ENCODE data around the gene STH. TPM values are rescaled to one million over a fixed set of nuclear protein-coding genes. Genes with fewer than 3 reads are reported as not detected.

The STH gene
- total and polyA plus RNA-seq, 2 experiments from 2014 or later, result 0.55 TPM; not detected in 1

DNA sequence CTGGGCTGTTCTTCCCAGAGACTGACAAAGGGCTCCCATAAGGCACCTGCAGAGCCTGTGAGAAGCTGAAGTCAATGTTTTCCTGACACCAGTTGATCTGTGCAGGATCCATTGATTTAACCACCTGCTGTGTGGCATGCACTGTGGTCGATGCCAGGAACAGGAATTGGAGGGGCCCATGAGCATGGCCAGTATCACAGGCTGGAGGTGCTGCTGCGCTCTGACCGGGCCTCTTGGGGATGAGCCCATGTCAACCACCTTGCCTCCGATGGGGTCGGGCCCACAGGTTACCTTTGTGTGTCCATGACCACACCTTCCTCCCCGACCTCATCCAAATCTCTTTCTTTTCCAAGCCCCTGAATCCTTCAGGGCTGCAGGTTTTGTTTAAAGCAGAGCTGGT, 18.2 kb upstream of the STH start (continued):
- TF ChIP-seq, protein P1, sequence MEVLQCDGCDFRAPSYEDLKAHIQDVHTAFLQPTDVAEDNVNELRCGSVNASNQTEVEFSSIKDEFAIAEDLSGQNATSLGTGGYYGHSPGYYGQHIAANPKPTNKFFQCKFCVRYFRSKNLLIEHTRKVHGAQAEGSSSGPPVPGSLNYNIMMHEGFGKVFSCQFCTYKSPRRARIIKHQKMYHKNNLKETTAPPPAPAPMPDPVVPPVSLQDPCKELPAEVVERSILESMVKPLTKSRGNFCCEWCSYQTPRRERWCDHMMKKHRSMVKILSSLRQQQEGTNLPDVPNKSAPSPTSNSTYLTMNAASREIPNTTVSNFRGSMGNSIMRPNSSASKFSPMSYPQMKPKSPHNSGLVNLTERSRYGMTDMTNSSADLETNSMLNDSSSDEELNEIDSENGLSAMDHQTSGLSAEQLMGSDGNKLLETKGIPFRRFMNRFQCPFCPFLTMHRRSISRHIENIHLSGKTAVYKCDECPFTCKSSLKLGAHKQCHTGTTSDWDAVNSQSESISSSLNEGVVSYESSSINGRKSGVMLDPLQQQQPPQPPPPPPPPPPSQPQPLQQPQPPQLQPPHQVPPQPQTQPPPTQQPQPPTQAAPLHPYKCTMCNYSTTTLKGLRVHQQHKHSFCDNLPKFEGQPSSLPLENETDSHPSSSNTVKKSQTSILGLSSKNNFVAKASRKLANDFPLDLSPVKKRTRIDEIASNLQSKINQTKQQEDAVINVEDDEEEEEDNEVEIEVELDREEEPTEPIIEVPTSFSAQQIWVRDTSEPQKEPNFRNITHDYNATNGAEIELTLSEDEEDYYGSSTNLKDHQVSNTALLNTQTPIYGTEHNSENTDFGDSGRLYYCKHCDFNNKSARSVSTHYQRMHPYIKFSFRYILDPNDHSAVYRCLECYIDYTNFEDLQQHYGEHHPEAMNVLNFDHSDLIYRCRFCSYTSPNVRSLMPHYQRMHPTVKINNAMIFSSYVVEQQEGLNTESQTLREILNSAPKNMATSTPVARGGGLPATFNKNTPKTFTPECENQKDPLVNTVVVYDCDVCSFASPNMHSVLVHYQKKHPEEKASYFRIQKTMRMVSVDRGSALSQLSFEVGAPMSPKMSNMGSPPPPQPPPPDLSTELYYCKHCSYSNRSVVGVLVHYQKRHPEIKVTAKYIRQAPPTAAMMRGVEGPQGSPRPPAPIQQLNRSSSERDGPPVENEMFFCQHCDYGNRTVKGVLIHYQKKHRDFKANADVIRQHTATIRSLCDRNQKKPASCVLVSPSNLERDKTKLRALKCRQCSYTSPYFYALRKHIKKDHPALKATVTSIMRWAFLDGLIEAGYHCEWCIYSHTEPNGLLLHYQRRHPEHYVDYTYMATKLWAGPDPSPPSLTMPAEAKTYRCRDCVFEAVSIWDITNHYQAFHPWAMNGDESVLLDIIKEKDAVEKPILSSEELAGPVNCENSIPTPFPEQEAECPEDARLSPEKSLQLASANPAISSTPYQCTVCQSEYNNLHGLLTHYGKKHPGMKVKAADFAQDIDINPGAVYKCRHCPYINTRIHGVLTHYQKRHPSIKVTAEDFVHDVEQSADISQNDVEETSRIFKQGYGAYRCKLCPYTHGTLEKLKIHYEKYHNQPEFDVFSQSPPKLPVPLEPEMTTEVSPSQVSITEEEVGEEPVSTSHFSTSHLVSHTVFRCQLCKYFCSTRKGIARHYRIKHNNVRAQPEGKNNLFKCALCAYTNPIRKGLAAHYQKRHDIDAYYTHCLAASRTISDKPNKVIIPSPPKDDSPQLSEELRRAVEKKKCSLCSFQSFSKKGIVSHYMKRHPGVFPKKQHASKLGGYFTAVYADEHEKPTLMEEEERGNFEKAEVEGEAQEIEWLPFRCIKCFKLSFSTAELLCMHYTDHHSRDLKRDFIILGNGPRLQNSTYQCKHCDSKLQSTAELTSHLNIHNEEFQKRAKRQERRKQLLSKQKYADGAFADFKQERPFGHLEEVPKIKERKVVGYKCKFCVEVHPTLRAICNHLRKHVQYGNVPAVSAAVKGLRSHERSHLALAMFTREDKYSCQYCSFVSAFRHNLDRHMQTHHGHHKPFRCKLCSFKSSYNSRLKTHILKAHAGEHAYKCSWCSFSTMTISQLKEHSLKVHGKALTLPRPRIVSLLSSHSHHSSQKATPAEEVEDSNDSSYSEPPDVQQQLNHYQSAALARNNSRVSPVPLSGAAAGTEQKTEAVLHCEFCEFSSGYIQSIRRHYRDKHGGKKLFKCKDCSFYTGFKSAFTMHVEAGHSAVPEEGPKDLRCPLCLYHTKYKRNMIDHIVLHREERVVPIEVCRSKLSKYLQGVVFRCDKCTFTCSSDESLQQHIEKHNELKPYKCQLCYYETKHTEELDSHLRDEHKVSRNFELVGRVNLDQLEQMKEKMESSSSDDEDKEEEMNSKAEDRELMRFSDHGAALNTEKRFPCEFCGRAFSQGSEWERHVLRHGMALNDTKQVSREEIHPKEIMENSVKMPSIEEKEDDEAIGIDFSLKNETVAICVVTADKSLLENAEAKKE (CRISPR knock-in tag; IDR thresholded peaks at IDR 0.05), result no peak
- TF ChIP-seq ZNF114 (CRISPR knock-in tag; IDR thresholded peaks at IDR 0.05), result no peak
- TF ChIP-seq, protein P2, sequence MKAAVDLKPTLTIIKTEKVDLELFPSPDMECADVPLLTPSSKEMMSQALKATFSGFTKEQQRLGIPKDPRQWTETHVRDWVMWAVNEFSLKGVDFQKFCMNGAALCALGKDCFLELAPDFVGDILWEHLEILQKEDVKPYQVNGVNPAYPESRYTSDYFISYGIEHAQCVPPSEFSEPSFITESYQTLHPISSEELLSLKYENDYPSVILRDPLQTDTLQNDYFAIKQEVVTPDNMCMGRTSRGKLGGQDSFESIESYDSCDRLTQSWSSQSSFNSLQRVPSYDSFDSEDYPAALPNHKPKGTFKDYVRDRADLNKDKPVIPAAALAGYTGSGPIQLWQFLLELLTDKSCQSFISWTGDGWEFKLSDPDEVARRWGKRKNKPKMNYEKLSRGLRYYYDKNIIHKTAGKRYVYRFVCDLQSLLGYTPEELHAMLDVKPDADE (IDR thresholded peaks at IDR 0.05), result no peak
- no peak for TF ChIP-seq ZNF331 (CRISPR knock-in tag; IDR thresholded peaks at IDR 0.05; ENCODE audit: low read depth)
- TF ChIP-seq EZH2 (IDR thresholded peaks at IDR 0.05; ENCODE audit: low read depth, unreplicated experiment), result no peak
- TF ChIP-seq POLR2AphosphoS5 (IDR thresholded peaks at IDR 0.05; ENCODE audit: low read depth), result no peak

DNA sequence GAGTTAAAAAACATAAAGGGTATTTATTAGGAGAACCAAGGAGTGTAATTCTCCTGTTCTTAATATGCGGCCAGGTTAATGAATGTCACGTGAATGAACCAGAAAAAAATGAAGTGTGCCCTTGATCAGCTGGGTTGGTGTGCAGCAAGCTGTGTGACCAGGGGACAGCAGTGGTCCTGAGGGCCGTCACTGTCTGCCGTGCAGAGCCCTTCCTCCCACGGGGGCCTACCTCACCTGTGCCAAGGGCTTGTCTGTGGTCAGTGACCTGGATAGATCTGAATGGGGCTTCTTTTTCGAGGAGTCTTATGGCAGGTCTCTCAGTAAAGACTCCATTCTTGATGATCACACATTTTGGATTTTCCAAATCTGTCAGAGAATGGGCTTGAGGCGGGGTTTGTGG, 17.7 kb upstream of the STH start:
- no peaks in the 10 kb centered on the region for H3K36me3 ChIP-seq (ENCODE audit: insufficient read depth)
- no peak overlapping the region for H3K4me3 Mint-ChIP-seq
- no peak overlapping the region for H2AFZ ChIP-seq
- H4K20me1 ChIP-seq (replicated peaks; ENCODE audit: insufficient read depth), result no peaks in the 10 kb centered on the region
- H3K27me3 Mint-ChIP-seq (ENCODE audit: insufficient read depth, low read depth, poor library complexity), result no peaks in the 10 kb centered on the region
- H3K9me3 Mint-ChIP-seq, result no peaks in the 10 kb centered on the region
- H3K4me1 Mint-ChIP-seq, result peaks cover 3% of the 10 kb centered on the region; the same call in 2 of the 3 replicates
- H3K9me2 ChIP-seq (ENCODE audit: insufficient read depth), result no peaks in the 10 kb centered on the region
- no peaks in the 10 kb centered on the region for H3K4me1 ChIP-seq (ENCODE audit: insufficient read depth)
- no peak overlapping the region for H3K27ac Mint-ChIP-seq
- no peaks in the 10 kb centered on the region for H3K27me3 ChIP-seq (ENCODE audit: insufficient read depth)
- no peak overlapping the region for H3K4me2 ChIP-seq
- no peak overlapping the region for H3K4me3 ChIP-seq
- ATAC-seq, result no peak
- H3K36me3 Mint-ChIP-seq (ENCODE audit: low read depth), result no peaks in the 10 kb centered on the region
- H3F3A ChIP-seq (replicated peaks; ENCODE audit: low read depth), result no peaks in the 10 kb centered on the region
- DNase-seq (ENCODE audit: low spot score), result no peak
- H3K79me2 ChIP-seq (replicated peaks; ENCODE audit: insufficient read depth), result no peaks in the 10 kb centered on the region
- H3K27ac ChIP-seq (ENCODE audit: low read depth), result no peak overlapping the region
- TF ChIP-seq, protein P2 (IDR thresholded peaks at IDR 0.05), result no peak
- TF ChIP-seq ZNF114 (CRISPR knock-in tag; IDR thresholded peaks at IDR 0.05) (no peak), ZNF331 (CRISPR knock-in tag; IDR thresholded peaks at IDR 0.05; ENCODE audit: low read depth) (no peak), STAT1 (IDR thresholded peaks at IDR 0.05; ENCODE audit: unreplicated experiment) (no peak), NANOG (IDR thresholded peaks at IDR 0.05; ENCODE audit: borderline replicate concordance) (no peak)
- TF ChIP-seq, protein P3, sequence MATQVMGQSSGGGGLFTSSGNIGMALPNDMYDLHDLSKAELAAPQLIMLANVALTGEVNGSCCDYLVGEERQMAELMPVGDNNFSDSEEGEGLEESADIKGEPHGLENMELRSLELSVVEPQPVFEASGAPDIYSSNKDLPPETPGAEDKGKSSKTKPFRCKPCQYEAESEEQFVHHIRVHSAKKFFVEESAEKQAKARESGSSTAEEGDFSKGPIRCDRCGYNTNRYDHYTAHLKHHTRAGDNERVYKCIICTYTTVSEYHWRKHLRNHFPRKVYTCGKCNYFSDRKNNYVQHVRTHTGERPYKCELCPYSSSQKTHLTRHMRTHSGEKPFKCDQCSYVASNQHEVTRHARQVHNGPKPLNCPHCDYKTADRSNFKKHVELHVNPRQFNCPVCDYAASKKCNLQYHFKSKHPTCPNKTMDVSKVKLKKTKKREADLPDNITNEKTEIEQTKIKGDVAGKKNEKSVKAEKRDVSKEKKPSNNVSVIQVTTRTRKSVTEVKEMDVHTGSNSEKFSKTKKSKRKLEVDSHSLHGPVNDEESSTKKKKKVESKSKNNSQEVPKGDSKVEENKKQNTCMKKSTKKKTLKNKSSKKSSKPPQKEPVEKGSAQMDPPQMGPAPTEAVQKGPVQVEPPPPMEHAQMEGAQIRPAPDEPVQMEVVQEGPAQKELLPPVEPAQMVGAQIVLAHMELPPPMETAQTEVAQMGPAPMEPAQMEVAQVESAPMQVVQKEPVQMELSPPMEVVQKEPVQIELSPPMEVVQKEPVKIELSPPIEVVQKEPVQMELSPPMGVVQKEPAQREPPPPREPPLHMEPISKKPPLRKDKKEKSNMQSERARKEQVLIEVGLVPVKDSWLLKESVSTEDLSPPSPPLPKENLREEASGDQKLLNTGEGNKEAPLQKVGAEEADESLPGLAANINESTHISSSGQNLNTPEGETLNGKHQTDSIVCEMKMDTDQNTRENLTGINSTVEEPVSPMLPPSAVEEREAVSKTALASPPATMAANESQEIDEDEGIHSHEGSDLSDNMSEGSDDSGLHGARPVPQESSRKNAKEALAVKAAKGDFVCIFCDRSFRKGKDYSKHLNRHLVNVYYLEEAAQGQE (IDR thresholded peaks at IDR 0.05; ENCODE audit: unreplicated experiment), result no peak

All from GM23338 (cell line).